NCI-H446 treated with DMSO at 0.1 percent for 48 hours (cell line): ENCODE data around the gene CCL20.

Source experiments
- DNase-seq: peaks from one replicate; lab custom pipeline; 2025; lab: John Stamatoyannopoulos, UW

Gene CCL20

DNA sequence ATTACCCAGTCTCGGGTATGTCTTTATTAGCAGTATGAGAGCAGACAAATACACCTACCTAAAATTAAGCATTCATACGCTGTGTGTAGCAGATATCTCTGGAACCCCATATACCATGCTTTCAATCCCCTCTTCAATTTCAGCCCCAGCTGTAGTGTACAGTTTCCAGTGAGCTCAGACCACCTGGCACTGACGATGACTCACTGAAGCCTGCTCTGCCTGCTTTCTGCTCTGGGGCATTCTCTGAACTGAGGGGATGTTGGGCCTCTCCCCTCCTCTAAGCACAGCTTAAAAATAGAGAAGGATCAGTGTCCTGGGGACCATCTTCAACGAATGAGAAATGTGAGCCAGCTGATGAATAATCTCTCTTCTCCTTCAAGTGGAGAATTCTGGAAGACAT lies 8.7 kb upstream of the CCL20 start:
- no peak for DNase-seq

GRCh38 chr2:227805578-227805977 lies 8.1 kb upstream of the CCL20 start:
- DNase-seq = no peak

DNA sequence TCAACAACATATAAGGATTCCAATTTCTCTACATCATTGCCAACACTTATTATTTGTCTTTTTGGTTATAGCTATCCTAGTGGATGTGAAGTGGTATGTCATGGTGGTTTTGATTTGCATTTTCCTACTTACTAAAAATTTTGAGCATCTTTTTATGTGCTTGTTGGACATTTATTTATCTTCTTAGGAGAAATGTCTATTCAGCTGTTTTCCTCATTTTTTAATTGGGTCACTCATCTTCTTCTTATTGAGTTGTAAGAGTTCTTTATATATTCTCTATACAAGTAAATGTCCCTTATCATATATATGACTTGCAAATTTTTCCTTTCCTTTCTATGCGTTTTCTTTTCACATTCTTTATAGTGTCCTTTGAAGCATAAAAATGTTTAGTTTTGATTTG lies 4.7 kb upstream of the CCL20 start:
- DNase-seq = no peak

- DNase-seq = no peak
Observed at GRCh38 chr2:227812001-227812400, 1.6 kb upstream of the CCL20 start.

DNA sequence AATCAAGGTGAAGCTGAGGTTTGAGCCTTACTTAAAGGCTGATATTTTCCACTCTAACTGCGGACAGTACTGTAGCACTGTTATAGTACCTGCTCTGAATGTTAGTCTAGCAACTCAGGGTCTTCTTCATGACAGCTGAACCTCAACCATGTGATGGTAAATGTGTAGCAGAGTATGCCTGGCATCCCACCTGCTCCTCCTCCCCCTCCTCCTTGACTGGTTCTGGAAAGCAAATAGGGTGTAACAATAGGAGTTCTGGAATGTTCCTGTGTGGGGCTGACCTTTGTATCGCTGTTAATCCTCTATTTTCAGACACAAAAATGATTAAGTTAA lies 447 bp upstream of the CCL20 start:
- DNase-seq = no peak

DNA sequence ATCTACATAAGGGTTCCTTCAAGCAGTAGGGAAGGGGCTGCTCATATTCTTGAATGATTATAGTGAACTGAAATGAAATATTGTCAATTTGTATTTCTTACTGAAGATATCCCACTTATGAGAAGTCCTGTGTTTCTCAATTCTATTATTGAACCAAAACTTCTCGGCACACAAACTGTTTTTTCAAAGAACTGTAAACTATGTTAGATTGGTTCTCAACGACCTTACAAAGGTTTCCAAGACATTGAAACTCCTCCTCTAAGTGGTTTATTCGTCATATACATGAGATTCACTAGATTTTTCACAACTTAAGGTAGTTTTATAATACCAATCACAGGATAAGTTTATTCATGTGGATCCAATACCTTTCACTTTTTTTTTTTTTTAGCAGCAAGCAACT lies 1.4 kb downstream of the CCL20 start:
- no peak for DNase-seq

- no peak for DNase-seq
Observed at GRCh38 chr2:227816507-227817294, 3.1 kb downstream of the CCL20 start.

DNA sequence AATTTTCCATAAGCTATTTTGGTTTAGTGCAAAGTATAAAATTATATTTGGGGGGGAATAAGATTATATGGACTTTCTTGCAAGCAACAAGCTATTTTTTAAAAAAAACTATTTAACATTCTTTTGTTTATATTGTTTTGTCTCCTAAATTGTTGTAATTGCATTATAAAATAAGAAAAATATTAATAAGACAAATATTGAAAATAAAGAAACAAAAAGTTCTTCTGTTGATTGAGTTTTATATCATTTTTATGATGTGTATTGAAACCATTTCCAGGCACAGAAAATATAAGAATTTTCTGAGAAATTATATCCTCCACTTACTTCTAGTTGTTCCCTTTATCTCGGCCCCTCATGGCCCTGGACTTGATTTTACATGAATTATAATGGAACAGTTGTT lies 3.7 kb downstream of the CCL20 start:
- DNase-seq = no peak

GRCh38 chr2:227817850-227818674 lies 4.4 kb downstream of the CCL20 start:
- DNase-seq = no peak

- no peak for DNase-seq
Observed at GRCh38 chr2:227818675-227819397, 5.2 kb downstream of the CCL20 start.

DNA sequence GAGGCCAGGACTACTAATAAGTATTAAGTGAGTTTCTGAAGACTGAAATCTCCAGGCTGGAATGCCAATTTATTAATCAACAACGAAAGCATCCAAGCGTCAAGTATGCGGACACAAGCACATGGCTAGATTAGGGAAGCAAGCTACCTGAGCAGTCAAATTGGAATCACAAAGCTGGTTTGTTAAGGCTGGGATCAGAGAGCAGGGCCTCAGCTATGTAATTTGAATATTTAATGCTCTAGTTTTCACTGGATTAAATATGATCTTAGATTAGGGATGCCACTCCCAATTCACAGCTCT lies 5.7 kb downstream of the CCL20 start:
- no peak for DNase-seq

DNA sequence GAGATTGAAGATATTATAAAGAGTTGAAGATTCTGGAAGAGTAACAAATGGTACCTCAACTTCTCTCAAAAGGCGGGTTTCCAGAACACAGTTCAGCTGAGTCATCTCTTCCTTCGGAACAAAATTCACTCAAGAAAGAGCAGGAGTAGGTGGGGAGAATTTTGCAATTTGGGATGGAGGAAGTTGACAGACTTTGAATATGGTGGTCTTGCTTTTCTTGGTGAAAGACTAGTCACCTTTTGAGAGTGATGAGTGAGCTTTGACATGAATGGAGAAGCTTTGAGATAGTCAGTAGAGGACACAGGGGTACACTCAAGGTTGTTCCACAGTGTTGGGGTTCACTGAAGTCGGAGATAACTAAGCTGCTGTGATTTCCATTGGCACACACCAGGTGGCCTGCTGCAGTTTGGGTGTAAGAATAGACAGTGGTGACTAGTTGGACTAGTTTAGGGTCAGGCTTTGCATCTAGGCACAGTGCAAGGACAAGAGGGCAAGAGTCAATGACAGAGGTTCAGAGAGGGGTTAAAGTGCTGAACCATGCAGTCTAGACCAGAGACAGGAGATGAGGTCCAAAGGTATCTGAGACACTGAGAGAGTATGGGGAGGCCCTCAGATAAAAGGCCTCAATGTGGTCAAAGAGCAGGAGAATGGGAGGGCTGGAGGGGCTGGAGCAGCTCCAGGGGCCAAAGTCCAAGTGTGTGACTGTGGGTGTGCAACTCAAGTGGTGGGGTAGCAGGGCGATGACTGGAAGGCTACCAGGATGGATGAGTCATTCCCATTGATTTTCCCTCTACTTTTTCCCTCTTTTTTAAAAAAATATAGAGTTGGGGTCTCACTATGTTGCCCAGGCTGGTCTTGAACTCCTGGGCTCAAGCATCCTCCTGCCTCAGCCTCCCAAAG lies 7.7 kb downstream of the CCL20 start:
- no peak for DNase-seq

DNA sequence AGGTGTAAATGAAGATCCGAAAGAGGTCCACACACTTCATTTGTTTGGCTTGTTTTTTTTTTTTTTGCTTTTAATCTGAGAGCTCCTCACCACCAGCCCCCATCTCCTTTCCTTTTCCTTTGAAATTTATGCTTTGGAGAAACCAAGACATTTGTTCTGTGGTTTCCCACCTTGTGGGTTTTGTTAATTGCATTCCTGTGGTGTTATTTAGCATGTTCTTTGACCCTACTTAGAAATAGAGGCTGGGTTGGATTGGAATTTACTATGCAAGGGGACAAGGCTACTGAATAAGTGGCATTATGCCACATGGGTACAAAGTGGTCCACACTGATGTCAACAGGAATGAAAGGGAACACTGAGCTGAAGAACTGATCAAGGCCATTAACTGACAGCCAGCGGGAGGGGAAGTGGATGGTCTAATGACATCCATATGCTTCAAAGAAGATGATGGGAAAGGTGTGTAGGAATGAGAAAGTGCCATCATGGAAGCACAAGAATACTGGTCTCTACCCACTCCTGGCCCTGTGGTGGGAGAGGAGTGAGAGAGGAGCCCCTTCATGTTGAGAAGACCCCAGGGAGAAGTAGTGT lies 8.9 kb downstream of the CCL20 start:
- no peak for DNase-seq

DNA sequence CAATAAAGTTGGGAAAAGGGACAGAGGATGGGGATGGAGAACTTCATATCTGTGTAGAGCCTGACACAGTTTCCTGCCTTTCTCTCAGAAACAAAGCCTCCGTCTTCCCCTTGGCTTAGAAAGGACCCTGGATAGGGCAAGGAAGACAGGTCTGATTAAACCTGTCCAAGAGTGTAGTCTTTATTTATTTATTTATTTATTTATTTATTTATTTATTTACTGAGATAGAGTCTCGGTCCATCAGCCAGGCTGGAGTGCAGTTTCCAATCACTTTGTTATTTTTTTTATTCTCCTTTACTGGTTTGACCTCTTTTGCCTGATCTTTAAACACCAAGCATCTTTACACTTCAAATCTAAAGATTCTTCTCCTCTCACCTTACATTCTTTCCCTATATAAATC lies 10.3 kb downstream of the CCL20 start:
- no peak for DNase-seq

GRCh38 chr2:227824711-227825110 lies 11.1 kb downstream of the CCL20 start:
- no peak for DNase-seq

- no peak for DNase-seq
Observed at GRCh38 chr2:227826019-227826521, 12.4 kb downstream of the CCL20 start.

DNA sequence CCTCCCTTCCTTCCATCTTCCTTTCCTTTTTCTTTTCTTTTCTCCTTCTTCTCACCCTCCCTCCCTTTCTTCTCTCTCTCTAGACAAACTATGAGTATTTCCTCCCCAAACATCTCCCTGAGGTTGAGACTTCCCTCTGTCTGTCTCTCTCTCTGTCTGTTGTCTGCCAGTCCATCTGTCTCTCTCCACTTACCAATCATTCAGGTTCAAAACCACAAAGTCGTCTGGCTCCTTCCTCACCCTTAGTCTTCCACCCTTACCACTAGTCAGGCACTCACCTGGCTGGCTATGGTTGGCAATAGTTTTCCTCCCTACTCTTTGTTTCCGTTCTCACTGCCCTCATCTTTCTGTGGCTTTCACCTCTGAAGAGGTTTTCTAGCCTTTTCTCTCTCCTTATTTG lies 12.9 kb downstream of the CCL20 start:
- no peak for DNase-seq

DNA sequence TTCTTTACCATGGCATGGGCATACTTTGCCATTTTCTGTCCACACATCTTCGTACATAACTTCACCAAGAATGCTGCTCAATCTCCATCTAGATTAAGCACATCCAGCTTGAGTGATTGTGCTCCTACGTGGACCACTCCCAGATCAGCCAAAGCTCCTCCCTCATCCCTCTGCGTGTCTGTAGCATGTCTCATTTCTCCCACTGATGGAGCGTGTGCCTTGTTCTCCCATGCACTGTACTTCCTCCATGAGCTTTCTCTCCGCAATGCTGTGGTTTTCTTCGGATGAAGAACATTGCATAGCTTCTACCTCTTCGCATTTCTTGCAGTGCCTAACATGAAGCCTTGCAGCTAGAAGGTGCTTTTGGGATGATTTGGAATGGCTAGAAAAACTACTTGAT lies 13.5 kb downstream of the CCL20 start:
- DNase-seq = no peak

DNA sequence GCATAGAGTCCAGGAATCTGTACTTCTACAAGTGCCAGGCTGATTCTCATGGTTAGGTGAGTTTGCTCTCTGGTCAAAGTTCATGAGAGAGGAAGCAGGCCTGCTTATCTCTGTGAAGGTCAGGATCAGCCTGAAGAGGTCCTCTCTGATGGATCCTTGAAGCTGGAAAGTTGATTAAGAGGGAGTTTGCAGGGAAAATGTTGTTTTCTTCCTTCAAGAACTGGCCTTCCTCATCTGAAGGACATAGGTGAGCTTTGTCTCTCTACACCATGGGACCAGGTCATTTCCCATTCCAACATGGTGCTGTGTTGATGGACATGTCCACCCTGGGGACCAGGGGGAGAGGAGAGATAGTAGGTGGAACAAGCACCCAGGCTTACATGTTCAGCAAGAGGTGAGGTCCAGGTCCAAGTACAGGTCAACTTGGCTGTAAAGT lies 14.9 kb downstream of the CCL20 start:
- no peak for DNase-seq

DNA sequence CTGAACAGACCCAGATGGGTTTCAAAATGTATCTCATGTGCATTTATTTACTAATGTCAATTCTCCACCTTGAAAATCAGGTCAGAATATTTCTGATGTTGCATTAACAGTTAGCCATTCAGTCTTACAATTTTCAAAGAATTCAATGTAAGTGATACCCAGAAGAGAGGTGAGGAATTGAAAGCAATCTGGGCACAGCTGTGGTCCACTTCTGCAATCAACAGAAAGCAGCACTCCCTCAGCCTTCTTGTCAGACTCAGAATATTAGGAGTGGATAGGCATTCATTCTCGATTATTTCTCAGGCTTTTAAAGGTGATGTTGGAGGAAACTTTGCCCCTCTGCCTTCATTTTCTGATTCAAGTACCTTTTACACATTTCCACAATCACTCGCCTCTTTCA lies 15.7 kb downstream of the CCL20 start:
- no peak for DNase-seq

GRCh38 chr2:227834423-227834822 lies 20.8 kb downstream of the CCL20 start:
- no peak for DNase-seq
